K562 (cell line): Measurements from ENCODE around the gene TEX13C. TPM values are rescaled to one million over a fixed set of nuclear protein-coding genes. Genes with fewer than 3 reads are reported as not detected.
"Not testable (repeated sequence)": the region's sequence is repeated elsewhere in the genome, so short reads cannot be mapped to it uniquely, and the experiment has no call there.

Experiments
- ATAC-seq: fragments of 200-7000 bp; cut with Tn5 transposase; 3 replicates; pipeline ENCODE4 v1.9.1; 2020; ENCODE audit warnings: moderate library complexity
- BruUV-seq: library from RNA; stranded (reverse); fragments of 400-500 nt; replicated peaks from 2 replicates; lab custom pipeline; 2021; lab: Mats Ljungman, UMichigan
- CTCF ChIA-PET: fragments of 300-600 bp; formaldehyde crosslinking; extraction: SDS; loops from one replicate; lab custom pipeline; 2021; ENCODE audit warnings: low intra/inter-chr PET ratio; lab: Yijun Ruan, JAX
- POLR2A ChIA-PET: fragments of 300-600, 350-650 bp; sonication (Branson Sonifier 250); formaldehyde crosslinking; extraction: SDS; loops from one replicate; lab custom pipeline; 2021; ENCODE audit warnings: antibody characterized with exemption, inconsistent platforms; lab: Yijun Ruan, JAX
- DNase-seq, 4 experiments: peaks; one replicate each; pipeline versions ENCODE4 v3.0.0 to v3.0.0-alpha.2; 2011 to 2018; ENCODE audit warnings: low spot score in 3 of 4, mixed read lengths in 3 of 4; ENCODE audit errors: extremely low read depth in 1 of 4
- FAIRE-seq: peaks from 2 replicates; lab custom pipeline; 2011; peaks lifted over from hg19 to GRCh38; lab: Jason Lieb, UNC
- H2AFZ ChIP-seq: 2 replicates; pipeline ENCODE4 v1.6.0; 2011; ENCODE audit warnings: low read depth, low read length, control low read depth, inconsistent platforms
- H3K27ac ChIP-seq: fragments of 200-600 bp; 3 replicates; pipeline ENCODE4 v1.8.0; 2011; ENCODE audit warnings: low read depth, mild to moderate bottlenecking, control low read depth, inconsistent platforms, low read length, moderate library complexity, mixed read lengths; ENCODE audit errors: extremely low read depth
- H3K27me3 ChIP-seq, 2 experiments: fragments of 300-600 bp in 1 of 2; 2 replicates in 1 of 2; 3 replicates in 1 of 2; pipeline versions ENCODE4 v1.6.0 to v1.8.0; 2011; ENCODE audit warnings: inconsistent platforms in 2 of 2, low read length in 2 of 2, mild to moderate bottlenecking in 1 of 2, mixed read lengths in 1 of 2, moderate library complexity in 1 of 2; ENCODE audit not compliant: control insufficient read depth in 2 of 2, insufficient read depth in 2 of 2
- H3K36me3 ChIP-seq: fragments of 300-600 bp; 3 replicates; pipeline ENCODE4 v1.8.0; 2011; ENCODE audit warnings: mild to moderate bottlenecking, low read length, inconsistent platforms; ENCODE audit not compliant: control insufficient read depth, insufficient read depth
- H3K4me1 ChIP-seq, 2 experiments: fragments of 200-600 bp in 1 of 2; replicated peaks in 1 of 2; 2 replicates in 1 of 2; 3 replicates in 1 of 2; pipeline versions ENCODE4 v1.5.1 to v1.8.0; 2011; ENCODE audit warnings: inconsistent platforms in 2 of 2, low read length in 2 of 2, mild to moderate bottlenecking in 1 of 2, mixed read lengths in 1 of 2, moderate library complexity in 1 of 2; ENCODE audit not compliant: control insufficient read depth in 2 of 2, insufficient read depth in 2 of 2
- H3K4me2 ChIP-seq: 2 replicates; pipeline ENCODE4 v1.6.1; 2011; ENCODE audit warnings: low read length, control low read depth, inconsistent platforms, mixed read lengths; ENCODE audit not compliant: insufficient read depth
- H3K4me3 ChIP-seq: fragments of 200-600 bp; sonication (generic), shearing (Covaris generic); 2 replicates; pipeline ENCODE4 v1.5.1; 2016; ENCODE audit warnings: control low read depth, inconsistent platforms
- H3K79me2 ChIP-seq: fragments of 200-600 bp; 3 replicates; pipeline ENCODE4 v1.8.0; 2011; ENCODE audit warnings: low read length, inconsistent platforms; ENCODE audit not compliant: control insufficient read depth, insufficient read depth
- H3K9ac ChIP-seq, 2 experiments: 2 replicates each; pipeline versions ENCODE4 v1.6.0 to v1.6.1; 2011; ENCODE audit warnings: low read depth in 2 of 2, low read length in 2 of 2, control low read depth in 1 of 2, inconsistent platforms in 1 of 2, mild to moderate bottlenecking in 1 of 2, mixed read lengths in 1 of 2; ENCODE audit not compliant: insufficient read depth in 1 of 2
- H3K9me1 ChIP-seq: one replicate; pipeline ENCODE4 v1.6.0; 2011; ENCODE audit warnings: inconsistent platforms, mild to moderate bottlenecking, low read length, moderate library complexity; ENCODE audit not compliant: control insufficient read depth, insufficient read depth
- H3K9me3 ChIP-seq: replicated peaks from 2 replicates; pipeline ENCODE4 v1.5.1; 2011; ENCODE audit warnings: low read depth, low read length, inconsistent platforms; ENCODE audit not compliant: control insufficient read depth, insufficient read depth
- H4K20me1 ChIP-seq: replicated peaks from 2 replicates; pipeline ENCODE4 v1.6.1; 2011; ENCODE audit warnings: low read length, inconsistent platforms, mixed read lengths; ENCODE audit not compliant: control insufficient read depth, insufficient read depth
- CTCFL ChIP-seq: IDR thresholded peaks from 2 replicates; pipeline ENCODE4 v1.6.1; 2011; ENCODE audit warnings: borderline replicate concordance, low read depth, mild to moderate bottlenecking, moderate library complexity, low read length; ENCODE audit not compliant: insufficient read depth, poor library complexity, severe bottlenecking
- GTF3C2 ChIP-seq: IDR thresholded peaks from 3 replicates; pipeline ENCODE4 v1.6.1; 2011; ENCODE audit warnings: borderline replicate concordance, mild to moderate bottlenecking, moderate library complexity; ENCODE audit not compliant: insufficient read length; ENCODE audit errors: extremely low read depth
- MYNN ChIP-seq, 2 experiments: sonication (generic); formaldehyde crosslinking in 1 of 2; IDR thresholded peaks; 2 replicates each; pipeline versions ENCODE4 v1.5.0 to v1.6.1; 2016 to 2020; ENCODE audit warnings: antibody characterized with exemption in 1 of 2, missing genetic modification reagents in 1 of 2
- RAD21 ChIP-seq, 2 experiments: fragments of 250-450 bp in 1 of 2; fragments of 450-650 bp in 1 of 2; sonication (Bioruptor Pico) in 1 of 2; formaldehyde crosslinking in 1 of 2; IDR thresholded peaks in 1 of 2; conservative IDR thresholded peaks in 1 of 2; 2 replicates each; pipeline versions ENCODE4 v1.4.0 to v1.8.0; 2020 to 2022; ENCODE audit warnings: mild to moderate bottlenecking in 2 of 2, moderate library complexity in 1 of 2
- SMAD2 ChIP-seq: fragments of 150-350 bp; IDR thresholded peaks from 2 replicates; pipeline ENCODE4 v1.6.1; 2014; ENCODE audit warnings: low read depth, mild to moderate bottlenecking, low read length
- SMARCA5 ChIP-seq: fragments of 450-650 bp; IDR thresholded peaks from 2 replicates; pipeline ENCODE4 v1.6.1; 2016
- USF1 ChIP-seq: sonication (generic); formaldehyde crosslinking; IDR thresholded peaks from 2 replicates; pipeline ENCODE4 v1.9.0; 2022; ENCODE audit warnings: mild to moderate bottlenecking, missing genetic modification reagents
- XRCC4 ChIP-seq: IDR thresholded peaks from one replicate; pipeline ENCODE4 v1.6.1; 2011; ENCODE audit not compliant: insufficient read depth, insufficient read length; ENCODE audit errors: extremely low read depth
- ZNF175 ChIP-seq: fragments of 200-800 bp; sonication (Bioruptor generic); IDR thresholded peaks from 2 replicates; pipeline ENCODE4 v1.6.1; 2016; ENCODE audit warnings: low read depth, mild to moderate bottlenecking, missing genetic modification characterization, missing compliant biosample characterization
- WGBS: fragments of 100-300 bp; shearing (Covaris generic); methylation state at CpG from one replicate; pipeline ENCODE4 v1.1.6; 2016; ENCODE audit warnings: low coverage, mixed read lengths; ENCODE audit not compliant: insufficient coverage; ENCODE audit errors: missing lambda C conversion rate; 5-methylcytosine and 5-hydroxymethylcytosine counted together
- in situ Hi-C: fragments of 300-500 bp; cut with MboI; formaldehyde crosslinking; loops from 4 replicates; pipeline ENCODE4 v1.15.0; 2018; ENCODE audit warnings: inconsistent platforms, mixed read lengths
- intact Hi-C: fragments of 100-400 bp; cut with micrococcal nuclease; formaldehyde crosslinking; loops from 2 replicates; pipeline ENCODE4 v1.14.2; 2022
- polyA plus RNA-seq, 8 experiments: library from polyadenylated mRNA; depleted of rRNA in 4 of 8; stranded (reverse) in 5 of 8; unstranded in 3 of 8; fragments of >200 nt; fragmentation: Nextera tagmentation in 2 of 8; fragmentation: Illumina TruSeq in 1 of 8; extraction: Ambion mirVana in 2 of 8; extraction: Trizol in 1 of 8; gene quantifications; 2 replicates each; pipeline versions ENCODE4 v1.2.1 to v1.2.3, GENCODE V29; 2011 to 2014; ENCODE audit warnings: inconsistent platforms in 1 of 8, missing spikeins in 1 of 8
- total RNA-seq, 7 experiments: library from RNA; depleted of rRNA in 6 of 7; stranded (reverse); fragments of >200 nt in 6 of 7; fragmentation: Illumina TruSeq in 2 of 7; extraction: Trizol in 2 of 7; gene quantifications; 2 replicates each; pipeline versions ENCODE4 v1.2.1 to v1.2.3, GENCODE V29; 2011 to 2021; ENCODE audit warnings: low replicate concordance in 1 of 7

The TEX13C gene
- total and polyA plus RNA-seq, 9 of the 15 experiments (the other 6 are each of a cell fraction or from before 2014, with no cell fraction given) = not detected

GRCh38 chrX:125319166-125319565 is 505 bp upstream of the TEX13C start:
- H3K4me2 ChIP-seq, CTCF ChIA-PET, H3K36me3 ChIP-seq, H3K27ac ChIP-seq, in situ Hi-C loops, POLR2A ChIA-PET, H3K9ac ChIP-seq, DNase-seq, H2AFZ ChIP-seq, H3K9me3 ChIP-seq, H4K20me1 ChIP-seq, H3K9me1 ChIP-seq, H3K4me3 ChIP-seq, FAIRE-seq, H3K4me1 ChIP-seq, ATAC-seq, H3K27me3 ChIP-seq, intact Hi-C loops, BruUV-seq, H3K79me2 ChIP-seq: not testable (repeated sequence)
- 40% methylated on average over 1 of the region's 17 CpGs for WGBS

GRCh38 chrX:125322431-125322830 is 2.8 kb downstream of the TEX13C start:
- no CpG with 5 or more reads among the region's 2 CpGs for WGBS
- no TSS peak for BruUV-seq
- Histone ChIP-seq H3K4me2 (no peak overlapping the region), H3K4me1 (no peaks in the 10 kb centered on the region; a peak in 1 of 5 replicates), H2AFZ (no peak overlapping the region), H3K36me3 (no peaks in the 10 kb centered on the region), H4K20me1 (no peaks in the 10 kb centered on the region), H3K9me3 (no peaks in the 10 kb centered on the region), H3K79me2 (no peaks in the 10 kb centered on the region), H3K27ac (no peak overlapping the region), H3K27me3 (no peaks in the 10 kb centered on the region), H3K9me1 (no peaks in the 10 kb centered on the region), H3K4me3 (no peak overlapping the region), H3K9ac (no peak overlapping the region)
- intact Hi-C loops = no loop called here
- in situ Hi-C loops = no loop called here
- ChIA-PET CTCF (no interaction called here), POLR2A (no interaction called here)
- ATAC-seq = peak; percentile 29; the same call in 2 of the 3 replicates
- peak in 1 of 4 experiments; percentile 11 for DNase-seq
- FAIRE-seq = no peak
- TF ChIP-seq GTF3C2 (no peak), XRCC4 (no peak), SMAD2 (no peak), ZNF175 (no peak), CTCFL (peak; percentile 9), RAD21 (CRISPR knock-in tag; conservative IDR thresholded peaks at IDR 0.05 in 1 of 2, IDR thresholded peaks at IDR 0.05 in 1 of 2) (peak in 1 of 2 experiments; percentile 46; a peak in 2 of 4 replicates), USF1 (CRISPR knock-in tag) (no peak), SMARCA5 (no peak), MYNN (IDR thresholded peaks at IDR 0.05) (no peak), MYNN (CRISPR knock-in tag; IDR thresholded peaks at IDR 0.05) (no peak)
